CD14-positive monocyte (primary cell): ENCODE results near the gene SNAP91. TPM values are rescaled to one million over a fixed set of nuclear protein-coding genes. Genes with fewer than 3 reads are reported as not detected.

Experiments used
- DNase-seq, 3 donors: peaks; one replicate each; pipeline ENCODE4 v3.0.0-alpha.2; 2011 to 2022
- H2AFZ ChIP-seq: 2 replicates; pipeline ENCODE4 v1.6.0; 2012; ENCODE audit warnings: mild to moderate bottlenecking, low read depth, low read length, inconsistent platforms; ENCODE audit not compliant: insufficient read depth, poor library complexity, severe bottlenecking
- H3K27ac ChIP-seq, 2 donors: 1 replicate in 1 of 2; 2 replicates in 1 of 2; pipeline ENCODE4 v1.5.1; 2012 to 2013; ENCODE audit warnings: low read length in 2 of 2, control low read depth in 1 of 2, inconsistent platforms in 1 of 2, low read depth in 1 of 2, mild to moderate bottlenecking in 1 of 2
- H3K27me3 ChIP-seq, 2 donors: one replicate each; pipeline versions ENCODE4 v1.6.0 to v1.6.1; 2011 to 2013; ENCODE audit warnings: low read length in 2 of 2; ENCODE audit not compliant: control insufficient read depth in 2 of 2, insufficient read depth in 2 of 2
- H3K36me3 ChIP-seq, 2 donors: replicated peaks in 1 of 2; 1 replicate in 1 of 2; 2 replicates in 1 of 2; pipeline versions ENCODE4 v1.5.1 to v1.6.1; 2012 to 2013; ENCODE audit warnings: low read length in 2 of 2, control low read depth in 1 of 2, inconsistent platforms in 1 of 2, mild to moderate bottlenecking in 1 of 2; ENCODE audit not compliant: insufficient read depth in 2 of 2, control insufficient read depth in 1 of 2
- H3K4me1 ChIP-seq, 2 donors: 1 replicate in 1 of 2; 2 replicates in 1 of 2; pipeline versions ENCODE4 v1.5.1 to v1.6.1; 2012 to 2013; ENCODE audit warnings: low read length in 2 of 2, control low read depth in 1 of 2, inconsistent platforms in 1 of 2, mild to moderate bottlenecking in 1 of 2, moderate library complexity in 1 of 2; ENCODE audit not compliant: insufficient read depth in 2 of 2, control insufficient read depth in 1 of 2
- H3K4me2 ChIP-seq: replicated peaks from 2 replicates; pipeline ENCODE3; 2012; ENCODE audit warnings: low read length, moderate library complexity, mild to moderate bottlenecking; ENCODE audit not compliant: poor library complexity, severe bottlenecking; ENCODE audit errors: extremely low read depth
- H3K4me3 ChIP-seq, 3 experiments: fragments of 200-600 bp in 1 of 3; sonication (generic) in 1 of 3; replicated peaks in 1 of 3; 1 replicate in 2 of 3; 2 replicates in 1 of 3; pipeline ENCODE4 v1.5.1; 2011 to 2013; ENCODE audit warnings: low read length in 3 of 3, mild to moderate bottlenecking in 3 of 3, control low read depth in 2 of 3, low read depth in 2 of 3, inconsistent platforms in 1 of 3, moderate library complexity in 1 of 3
- H3K79me2 ChIP-seq: 2 replicates; pipeline ENCODE4 v1.6.0; 2012; ENCODE audit warnings: mild to moderate bottlenecking, control low read depth, inconsistent platforms, low read length, moderate library complexity; ENCODE audit not compliant: insufficient read depth
- H3K9ac ChIP-seq: 2 replicates; pipeline ENCODE4 v1.6.0; 2017; ENCODE audit warnings: low read length, mild to moderate bottlenecking; ENCODE audit not compliant: insufficient read depth, poor library complexity, severe bottlenecking
- H3K9me3 ChIP-seq, 2 donors: replicated peaks in 1 of 2; 1 replicate in 1 of 2; 2 replicates in 1 of 2; pipeline versions ENCODE4 v1.5.1 to v1.6.1; 2012 to 2013; ENCODE audit warnings: low read length in 2 of 2, control low read depth in 1 of 2; ENCODE audit not compliant: control insufficient read depth in 1 of 2, insufficient read depth in 1 of 2
- H4K20me1 ChIP-seq: 2 replicates; pipeline ENCODE4 v1.6.0; 2012; ENCODE audit warnings: mild to moderate bottlenecking, low read length, control low read depth, moderate library complexity; ENCODE audit not compliant: insufficient read depth
- H3K27ac Mint-ChIP-seq, 7 donors: one replicate each; pipeline ENCODE4 v1.8.0; 2020; ENCODE audit warnings: mild to moderate bottlenecking in 7 of 7, mixed read lengths in 7 of 7, moderate library complexity in 6 of 7, inconsistent platforms in 2 of 7
- H3K27me3 Mint-ChIP-seq, 3 donors: one replicate each; pipeline ENCODE4 v1.8.0; 2021 to 2022; ENCODE audit warnings: low read depth in 3 of 3, mild to moderate bottlenecking in 3 of 3, mixed read lengths in 3 of 3, moderate library complexity in 3 of 3, inconsistent platforms in 1 of 3
- H3K36me3 Mint-ChIP-seq, 2 donors: one replicate each; pipeline ENCODE4 v1.8.0; 2020; ENCODE audit warnings: mixed read lengths in 2 of 2, inconsistent platforms in 1 of 2, mild to moderate bottlenecking in 1 of 2
- H3K4me1 Mint-ChIP-seq: one replicate; pipeline ENCODE4 v1.8.0; 2020; ENCODE audit warnings: mild to moderate bottlenecking, mixed read lengths
- H3K4me3 Mint-ChIP-seq, 2 donors: one replicate each; pipeline ENCODE4 v1.8.0; 2020; ENCODE audit warnings: mild to moderate bottlenecking in 2 of 2, mixed read lengths in 2 of 2, moderate library complexity in 1 of 2
- H3K9me3 Mint-ChIP-seq, 7 donors: one replicate each; pipeline ENCODE4 v1.8.0; 2020 to 2022; ENCODE audit warnings: mixed read lengths in 7 of 7, mild to moderate bottlenecking in 6 of 7, moderate library complexity in 6 of 7, inconsistent platforms in 2 of 7
- WGBS: methylation state at CpG from one replicate; pipeline ENCODE4 v1.1.5; 2013; ENCODE audit warnings: missing lambda C conversion rate; ENCODE audit not compliant: insufficient coverage; 5-methylcytosine and 5-hydroxymethylcytosine counted together
- intact Hi-C, 2 donors: fragments of 100-400 bp; cut with micrococcal nuclease; formaldehyde crosslinking; loops; one replicate each; pipeline versions ENCODE4 v1.15.0 to v1.15.1; 2023
- polyA plus RNA-seq, 3 donors: library from polyadenylated mRNA; depleted of rRNA in 1 of 3; unstranded in 2 of 3; stranded (reverse) in 1 of 3; fragments of 300-500 nt in 2 of 3; fragments of >200 nt in 1 of 3; fragmentation: Illumina TruSeq in 2 of 3; gene quantifications; 1 replicate in 2 of 3; 2 replicates in 1 of 3; pipeline ENCODE4 v1.2.3, GENCODE V29; 2012 to 2021
- TF ChIP-seq, protein P1 (sequence below): fragments of 200-600 bp; IDR thresholded peaks from one replicate; pipeline ENCODE4 v1.8.0; 2022; ENCODE audit warnings: antibody characterized with exemption, mild to moderate bottlenecking

SNAP91 gene
- polyA plus RNA-seq, 3 donors: not detected

DNA sequence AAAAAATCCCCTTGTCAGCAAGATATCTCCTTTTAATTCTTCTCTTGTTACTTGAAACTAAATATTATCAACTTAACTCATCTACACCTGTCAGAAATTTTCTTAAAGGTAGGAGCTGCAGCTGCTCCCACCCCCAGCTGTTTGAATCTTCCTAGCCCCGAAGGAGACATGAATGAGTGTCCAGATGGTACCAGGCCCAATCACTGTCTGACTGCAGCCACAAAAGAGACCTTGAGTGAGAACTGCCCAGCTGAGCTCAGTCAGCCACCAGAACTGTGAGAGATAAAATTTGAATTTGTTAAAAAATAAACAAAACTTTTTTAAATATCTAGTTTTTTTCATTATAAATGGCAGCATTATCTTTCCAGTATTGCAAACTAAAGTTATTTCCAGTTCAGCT, 111.8 kb downstream of the SNAP91 start:
- Mint-ChIP-seq H3K36me3 (no peaks in the 10 kb centered on the region), H3K27ac (no peak overlapping the region), H3K9me3 (peaks cover 0 to 2% (median 0%) of the 10 kb centered on the region in 7 donors), H3K27me3 (peaks cover 1 to 2% (median 2%) of the 10 kb centered on the region in 3 donors), H3K4me1 (peaks cover 7% of the 10 kb centered on the region), H3K4me3 (no peak overlapping the region)
- H4K20me1 ChIP-seq: no peaks in the 10 kb centered on the region
- no peaks in the 10 kb centered on the region for H3K27me3 ChIP-seq
- no peaks in the 10 kb centered on the region for H3K9me3 ChIP-seq
- no peak for DNase-seq
- no peak overlapping the region for H3K4me3 ChIP-seq
- H3K9ac ChIP-seq: no peak overlapping the region
- H3K4me2 ChIP-seq: no peak overlapping the region
- no peak overlapping the region for H2AFZ ChIP-seq
- H3K27ac ChIP-seq: no peak overlapping the region
- no peaks in the 10 kb centered on the region for H3K79me2 ChIP-seq
- intact Hi-C loops: loop anchor here in 1 of 2 donors (10.0 kb wide), 2 partner anchors 162 to 258 kb away; partner anchors contain the start of genes CYB5R4, ME1 and RIPPLY2
- TF ChIP-seq, protein P1, sequence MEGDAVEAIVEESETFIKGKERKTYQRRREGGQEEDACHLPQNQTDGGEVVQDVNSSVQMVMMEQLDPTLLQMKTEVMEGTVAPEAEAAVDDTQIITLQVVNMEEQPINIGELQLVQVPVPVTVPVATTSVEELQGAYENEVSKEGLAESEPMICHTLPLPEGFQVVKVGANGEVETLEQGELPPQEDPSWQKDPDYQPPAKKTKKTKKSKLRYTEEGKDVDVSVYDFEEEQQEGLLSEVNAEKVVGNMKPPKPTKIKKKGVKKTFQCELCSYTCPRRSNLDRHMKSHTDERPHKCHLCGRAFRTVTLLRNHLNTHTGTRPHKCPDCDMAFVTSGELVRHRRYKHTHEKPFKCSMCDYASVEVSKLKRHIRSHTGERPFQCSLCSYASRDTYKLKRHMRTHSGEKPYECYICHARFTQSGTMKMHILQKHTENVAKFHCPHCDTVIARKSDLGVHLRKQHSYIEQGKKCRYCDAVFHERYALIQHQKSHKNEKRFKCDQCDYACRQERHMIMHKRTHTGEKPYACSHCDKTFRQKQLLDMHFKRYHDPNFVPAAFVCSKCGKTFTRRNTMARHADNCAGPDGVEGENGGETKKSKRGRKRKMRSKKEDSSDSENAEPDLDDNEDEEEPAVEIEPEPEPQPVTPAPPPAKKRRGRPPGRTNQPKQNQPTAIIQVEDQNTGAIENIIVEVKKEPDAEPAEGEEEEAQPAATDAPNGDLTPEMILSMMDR: no peak
- H3K36me3 ChIP-seq: no peaks in the 10 kb centered on the region
- no peaks in the 10 kb centered on the region for H3K4me1 ChIP-seq
- no CpG with 5 or more reads among the region's 1 CpG for WGBS

DNA sequence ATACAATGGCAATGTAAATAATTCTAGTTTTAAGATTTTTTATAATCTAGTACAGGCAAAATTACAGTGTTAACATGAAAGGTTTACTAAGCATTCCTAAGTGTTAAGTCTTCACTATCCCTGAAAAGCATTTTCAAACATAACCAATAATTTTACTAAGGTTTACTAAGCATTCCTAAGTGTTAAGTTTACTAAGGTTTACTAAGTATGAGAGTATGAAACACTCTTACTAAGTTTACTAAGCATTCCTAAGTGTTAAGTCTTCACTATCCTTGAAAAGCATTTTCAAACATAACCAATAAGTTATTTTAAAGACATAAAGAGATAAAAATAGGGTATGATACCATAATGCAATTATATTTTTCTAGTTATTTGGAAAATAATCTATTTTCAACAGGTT, 114.0 kb downstream of the SNAP91 start:
- no peak for DNase-seq
- Histone ChIP-seq H3K4me3 (no peak overlapping the region), H3K9ac (no peak overlapping the region), H3K4me1 (peaks cover 11 to 13% of the 10 kb centered on the region in 2 donors), H3K4me2 (no peak overlapping the region), H3K9me3 (no peaks in the 10 kb centered on the region), H3K36me3 (no peaks in the 10 kb centered on the region), H3K27me3 (no peaks in the 10 kb centered on the region), H3K79me2 (no peaks in the 10 kb centered on the region), H4K20me1 (no peaks in the 10 kb centered on the region), H2AFZ (no peak overlapping the region), H3K27ac (no peak overlapping the region)
- no peak overlapping the region for H3K27ac Mint-ChIP-seq
- H3K4me1 Mint-ChIP-seq: peaks cover 17% of the 10 kb centered on the region
- peaks cover 0 to 2% (median 1%) of the 10 kb centered on the region in 3 donors for H3K27me3 Mint-ChIP-seq
- TF ChIP-seq, protein P1: no peak
- intact Hi-C loops: loop anchor here in 1 of 2 donors (10.0 kb wide), 2 partner anchors 160 to 260 kb away; partner anchors contain the start of genes CYB5R4, ME1 and RIPPLY2
- no peaks in the 10 kb centered on the region for H3K36me3 Mint-ChIP-seq
- no peak overlapping the region for H3K4me3 Mint-ChIP-seq
- no peaks in the 10 kb centered on the region for H3K9me3 Mint-ChIP-seq
